Thoracic aorta (tissue), 2 donors: ENCODE data around the gene ALKBH3. TPM values are rescaled to one million over a fixed set of nuclear protein-coding genes. Genes with fewer than 3 reads are reported as not detected.

Experiments used
- ATAC-seq: fragments of 150-250 bp; one replicate; pipeline ENCODE4 v1.8.0; 2017; ENCODE audit warnings: low read depth; ENCODE audit not compliant: insufficient number of reproducible peaks, low FRiP score
- DNase-seq: peaks from one replicate; pipeline ENCODE4 v3.0.0-alpha.2; 2020; ENCODE audit warnings: low spot score
- H3K27ac ChIP-seq, 2 donors: fragments of 200-600 bp; sonication (generic); 1 replicate in 1 of 2; 2 replicates in 1 of 2; pipeline ENCODE4 v1.5.1; 2016; ENCODE audit warnings: mild to moderate bottlenecking in 2 of 2, moderate library complexity in 2 of 2
- H3K27me3 ChIP-seq: fragments of 200-600 bp; sonication (generic); replicated peaks from 2 replicates; pipeline ENCODE4 v1.6.0; 2016; ENCODE audit warnings: mild to moderate bottlenecking; ENCODE audit not compliant: insufficient read depth
- H3K36me3 ChIP-seq: fragments of 200-600 bp; sonication (generic); one replicate; pipeline ENCODE4 v1.5.1; 2016
- H3K4me1 ChIP-seq, 2 donors: fragments of 200-600 bp; sonication (generic); 1 replicate in 1 of 2; 2 replicates in 1 of 2; pipeline versions ENCODE4 v1.5.1 to v1.6.0; 2016; ENCODE audit warnings: low read depth in 2 of 2, mild to moderate bottlenecking in 1 of 2; ENCODE audit not compliant: control insufficient read depth in 1 of 2
- H3K4me3 ChIP-seq: fragments of 200-600 bp; sonication (generic); 2 replicates; pipeline ENCODE4 v1.5.1; 2016; ENCODE audit warnings: mild to moderate bottlenecking
- H3K9me3 ChIP-seq: fragments of 200-600 bp; sonication (generic); 2 replicates; pipeline ENCODE4 v1.5.1; 2016
- CTCF ChIP-seq: fragments of 200-600 bp; sonication (generic); IDR thresholded peaks from one replicate; pipeline ENCODE4 v1.5.1; 2019; ENCODE audit warnings: antibody characterized with exemption
- total RNA-seq, 2 donors: library from RNA; depleted of rRNA; stranded (reverse); fragments of >200 nt; gene quantifications; one replicate each; pipeline versions ENCODE4 v1.1.0 to v1.2.3, GENCODE V29; 2016

ALKBH3 gene
- total RNA-seq, 2 donors from 2014 or later: 28.1 to 65.5 TPM

- DNase-seq (no peak), ATAC-seq (no peak)
- Histone ChIP-seq H3K27me3 (no peaks in the 10 kb centered on the region), H3K9me3 (no peaks in the 10 kb centered on the region), H3K4me3 (no peak overlapping the region), H3K36me3 (no peaks in the 10 kb centered on the region), H3K4me1 (peaks cover 6 to 36% of the 10 kb centered on the region in 2 donors), H3K27ac (no peak overlapping the region)
- TF ChIP-seq CTCF: no peak
Observed at GRCh38 chr11:43835104-43835503, 45.5 kb upstream of the ALKBH3 start.

GRCh38 chr11:43837879-43838278 lies 42.8 kb upstream of the ALKBH3 start:
- H3K27me3 ChIP-seq: no peaks in the 10 kb centered on the region
- H3K4me3 ChIP-seq: no peak overlapping the region
- TF ChIP-seq CTCF: no peak
- ATAC-seq (no peak), DNase-seq (no peak)
- no peak overlapping the region for H3K27ac ChIP-seq
- no peaks in the 10 kb centered on the region for H3K36me3 ChIP-seq
- H3K9me3 ChIP-seq: no peaks in the 10 kb centered on the region
- peaks cover 0 to 22% of the 10 kb centered on the region in 2 donors for H3K4me1 ChIP-seq

- DNase-seq (no peak), ATAC-seq (no peak)
- Histone ChIP-seq H3K9me3 (no peaks in the 10 kb centered on the region), H3K36me3 (peaks cover under 1% of the 10 kb centered on the region), H3K27me3 (no peaks in the 10 kb centered on the region), H3K4me1 (no peaks in the 10 kb centered on the region), H3K27ac (no peak overlapping the region), H3K4me3 (no peak overlapping the region)
- no peak for TF ChIP-seq CTCF
Observed at GRCh38 chr11:43842021-43842420, 38.6 kb upstream of the ALKBH3 start.

- no peaks in the 10 kb centered on the region for H3K4me1 ChIP-seq
- no peak overlapping the region for H3K4me3 ChIP-seq
- H3K27ac ChIP-seq: no peak overlapping the region
- no peak for DNase-seq
- H3K9me3 ChIP-seq: no peaks in the 10 kb centered on the region
- TF ChIP-seq CTCF: no peak
- ATAC-seq: no peak
- no peaks in the 10 kb centered on the region for H3K27me3 ChIP-seq
- H3K36me3 ChIP-seq: peaks cover 3% of the 10 kb centered on the region
Observed at GRCh38 chr11:43845816-43846215, 34.8 kb upstream of the ALKBH3 start.

GRCh38 chr11:43852057-43852636 lies 28.5 kb upstream of the ALKBH3 start:
- Histone ChIP-seq H3K4me1 (no peaks in the 10 kb centered on the region), H3K9me3 (no peaks in the 10 kb centered on the region), H3K36me3 (peaks cover 15% of the 10 kb centered on the region), H3K27me3 (no peaks in the 10 kb centered on the region), H3K27ac (no peak overlapping the region), H3K4me3 (no peak overlapping the region)
- TF ChIP-seq CTCF: peak; percentile 77
- ATAC-seq (no peak), DNase-seq (no peak)
